Uterus (tissue), 4 donors: ENCODE data around the gene MID1. TPM values are rescaled to one million over a fixed set of nuclear protein-coding genes. Genes with fewer than 3 reads are reported as not detected.

Source experiments
- DNase-seq, 2 donors: peaks; one replicate each; pipeline ENCODE4 v3.0.0-alpha.2; 2019 to 2020
- H3K27ac ChIP-seq, 2 donors: fragments of 200-600 bp; sonication (generic); 1 replicate in 1 of 2; 2 replicates in 1 of 2; pipeline ENCODE4 v1.5.1; 2016 to 2018
- H3K27me3 ChIP-seq, 2 donors: fragments of 200-600 bp; sonication (generic); one replicate each; pipeline ENCODE4 v1.5.1; 2018 to 2019; ENCODE audit warnings: control low read depth in 1 of 2
- H3K36me3 ChIP-seq, 2 donors: fragments of 200-600 bp; sonication (generic); one replicate each; pipeline ENCODE4 v1.5.1; 2019; ENCODE audit warnings: control low read depth in 1 of 2
- H3K4me1 ChIP-seq, 2 donors: fragments of 200-600 bp; sonication (generic); one replicate each; pipeline ENCODE4 v1.5.1; 2018 to 2019; ENCODE audit warnings: control low read depth in 1 of 2
- H3K4me3 ChIP-seq, 2 donors: fragments of 200-600 bp; sonication (generic); 1 replicate in 1 of 2; 2 replicates in 1 of 2; pipeline ENCODE4 v1.5.1; 2018 to 2019; ENCODE audit warnings: mild to moderate bottlenecking in 1 of 2
- H3K9me3 ChIP-seq, 2 donors: fragments of 200-600 bp; sonication (generic); one replicate each; pipeline ENCODE4 v1.5.1; 2019; ENCODE audit warnings: control low read depth in 1 of 2
- POLR2A ChIP-seq, 2 donors: fragments of 450-650 bp; IDR thresholded peaks; one replicate each; pipeline ENCODE4 v1.6.1; 2016; ENCODE audit warnings: antibody characterized with exemption in 2 of 2, mild to moderate bottlenecking in 1 of 2, moderate library complexity in 1 of 2
- intact Hi-C: fragments of 100-400 bp; cut with DNase I; formaldehyde crosslinking; loops from one replicate; pipeline ENCODE4 v1.15.1; 2023; ENCODE audit warnings: low total_unique reads
- small RNA-seq: library from RNA; depleted of rRNA; stranded (forward); fragments of <200 nt; gene quantifications from one replicate; pipeline ENCODE3, GENCODE V24; 2016
- total RNA-seq, 4 donors: library from RNA; depleted of rRNA in 3 of 4; stranded (reverse); fragments of >200 nt in 3 of 4; gene quantifications; one replicate each; pipeline versions ENCODE4 v1.1.0 to v1.2.4, GENCODE V29; 2014 to 2023
- TF ChIP-seq, protein P1 (sequence below), 4 experiments: fragments of 200-600 bp in 2 of 4; fragments of 450-650 bp in 2 of 4; sonication (generic) in 2 of 4; IDR thresholded peaks; one replicate each; pipeline ENCODE4 v1.5.1; 2016 to 2019; ENCODE audit warnings: antibody characterized with exemption in 4 of 4, mild to moderate bottlenecking in 2 of 4, moderate library complexity in 1 of 4
- donor health status: DM: yes; HTN: yes; CAD: no.

MID1 gene
- total RNA-seq, 4 donors from 2014 or later: 9.1 to 29.2 (median 18.8) TPM

DNA sequence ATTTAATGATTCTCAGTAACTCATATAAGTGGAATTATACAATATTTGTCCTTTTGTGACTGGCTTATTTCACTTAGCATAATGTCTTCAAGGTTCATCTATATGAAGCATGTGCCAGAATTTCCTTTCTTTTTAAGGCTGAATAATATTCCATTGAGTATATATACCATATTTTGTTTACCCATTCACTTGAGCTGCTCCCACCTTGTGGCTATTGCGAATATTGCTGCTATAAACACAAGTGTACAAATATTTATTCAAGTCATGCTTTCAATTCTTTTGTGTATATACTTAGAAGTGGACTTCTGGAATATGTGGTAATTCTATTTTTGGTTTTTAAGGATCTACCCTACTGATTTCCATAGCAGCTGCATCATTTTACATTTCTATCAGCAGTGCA, 219.1 kb downstream of the MID1 start:
- Histone ChIP-seq H3K4me1 (no peaks in the 10 kb centered on the region), H3K27me3 (no peaks in the 10 kb centered on the region), H3K4me3 (no peak overlapping the region), H3K9me3 (no peaks in the 10 kb centered on the region), H3K36me3 (no peaks in the 10 kb centered on the region), H3K27ac (no peak overlapping the region)
- DNase-seq: no peak
- TF ChIP-seq, protein P1, sequence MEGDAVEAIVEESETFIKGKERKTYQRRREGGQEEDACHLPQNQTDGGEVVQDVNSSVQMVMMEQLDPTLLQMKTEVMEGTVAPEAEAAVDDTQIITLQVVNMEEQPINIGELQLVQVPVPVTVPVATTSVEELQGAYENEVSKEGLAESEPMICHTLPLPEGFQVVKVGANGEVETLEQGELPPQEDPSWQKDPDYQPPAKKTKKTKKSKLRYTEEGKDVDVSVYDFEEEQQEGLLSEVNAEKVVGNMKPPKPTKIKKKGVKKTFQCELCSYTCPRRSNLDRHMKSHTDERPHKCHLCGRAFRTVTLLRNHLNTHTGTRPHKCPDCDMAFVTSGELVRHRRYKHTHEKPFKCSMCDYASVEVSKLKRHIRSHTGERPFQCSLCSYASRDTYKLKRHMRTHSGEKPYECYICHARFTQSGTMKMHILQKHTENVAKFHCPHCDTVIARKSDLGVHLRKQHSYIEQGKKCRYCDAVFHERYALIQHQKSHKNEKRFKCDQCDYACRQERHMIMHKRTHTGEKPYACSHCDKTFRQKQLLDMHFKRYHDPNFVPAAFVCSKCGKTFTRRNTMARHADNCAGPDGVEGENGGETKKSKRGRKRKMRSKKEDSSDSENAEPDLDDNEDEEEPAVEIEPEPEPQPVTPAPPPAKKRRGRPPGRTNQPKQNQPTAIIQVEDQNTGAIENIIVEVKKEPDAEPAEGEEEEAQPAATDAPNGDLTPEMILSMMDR (IDR thresholded peaks at IDR 0.05): no peak
- no peak for TF ChIP-seq POLR2A (IDR thresholded peaks at IDR 0.05)
- intact Hi-C loops: no loop called here

DNA sequence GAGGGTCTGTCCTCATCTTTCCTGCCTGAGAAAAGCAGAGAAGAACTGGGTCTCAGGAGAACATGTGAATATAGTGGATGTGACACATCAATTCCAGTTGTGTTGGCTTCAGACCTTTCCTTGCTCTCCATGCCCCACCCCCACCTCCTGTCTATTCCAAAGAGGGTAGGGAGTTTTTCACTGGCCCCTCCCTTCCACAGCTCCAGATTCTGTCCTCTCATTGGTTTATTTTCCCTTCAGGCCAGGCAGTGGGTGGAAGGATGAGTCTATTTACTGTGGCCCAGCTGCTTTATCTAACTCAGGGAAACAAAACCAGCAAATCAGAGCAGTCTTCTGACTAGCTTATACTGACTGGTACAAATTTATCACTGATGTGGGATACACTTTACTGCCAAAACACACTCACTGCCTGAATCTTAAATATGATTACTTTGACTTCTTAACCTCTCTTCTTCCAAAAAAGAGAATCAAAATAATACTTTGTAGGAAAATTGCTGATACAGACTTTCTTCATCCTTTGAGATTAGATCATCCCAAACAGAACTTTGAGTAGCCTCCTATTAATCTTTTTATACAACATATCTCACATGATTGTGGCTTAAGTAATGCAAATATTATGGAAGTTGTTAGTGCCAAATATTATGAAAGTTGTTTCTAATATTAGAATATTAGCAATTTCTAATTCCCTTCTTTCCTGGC, 221.2 kb downstream of the MID1 start:
- Histone ChIP-seq H3K4me3 (no peak overlapping the region), H3K4me1 (no peaks in the 10 kb centered on the region), H3K27me3 (no peaks in the 10 kb centered on the region), H3K36me3 (no peaks in the 10 kb centered on the region), H3K9me3 (no peaks in the 10 kb centered on the region), H3K27ac (no peak overlapping the region)
- intact Hi-C loops: no loop called here
- TF ChIP-seq, protein P1 (IDR thresholded peaks at IDR 0.05): no peak
- TF ChIP-seq POLR2A (IDR thresholded peaks at IDR 0.05): no peak
- no peak for DNase-seq

DNA sequence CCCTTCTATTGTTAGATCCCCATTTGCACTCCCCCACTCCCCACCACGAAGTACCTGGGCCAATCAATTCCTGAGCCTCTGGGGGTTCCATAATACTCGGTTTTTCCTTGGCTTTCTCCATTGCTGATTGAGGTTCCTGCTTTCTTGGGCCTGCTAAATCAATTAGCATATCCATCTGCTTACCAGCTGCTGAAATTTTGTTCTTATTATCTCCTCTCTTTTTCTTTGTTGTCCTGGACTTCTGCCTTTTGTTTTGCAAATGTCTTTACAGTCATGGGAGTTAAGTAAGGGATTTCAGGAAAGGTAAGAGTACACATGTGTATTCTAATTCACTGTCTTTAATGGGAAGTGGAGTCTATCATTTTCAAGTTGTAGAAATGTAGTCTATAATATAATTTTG, 222.2 kb downstream of the MID1 start:
- H3K27me3 ChIP-seq: no peaks in the 10 kb centered on the region
- intact Hi-C loops: no loop called here
- H3K4me1 ChIP-seq: no peaks in the 10 kb centered on the region
- H3K36me3 ChIP-seq: no peaks in the 10 kb centered on the region
- no peak overlapping the region for H3K4me3 ChIP-seq
- H3K27ac ChIP-seq: no peak overlapping the region
- TF ChIP-seq POLR2A (IDR thresholded peaks at IDR 0.05): no peak
- TF ChIP-seq, protein P1 (IDR thresholded peaks at IDR 0.05): no peak
- no peaks in the 10 kb centered on the region for H3K9me3 ChIP-seq
- no peak for DNase-seq

DNA sequence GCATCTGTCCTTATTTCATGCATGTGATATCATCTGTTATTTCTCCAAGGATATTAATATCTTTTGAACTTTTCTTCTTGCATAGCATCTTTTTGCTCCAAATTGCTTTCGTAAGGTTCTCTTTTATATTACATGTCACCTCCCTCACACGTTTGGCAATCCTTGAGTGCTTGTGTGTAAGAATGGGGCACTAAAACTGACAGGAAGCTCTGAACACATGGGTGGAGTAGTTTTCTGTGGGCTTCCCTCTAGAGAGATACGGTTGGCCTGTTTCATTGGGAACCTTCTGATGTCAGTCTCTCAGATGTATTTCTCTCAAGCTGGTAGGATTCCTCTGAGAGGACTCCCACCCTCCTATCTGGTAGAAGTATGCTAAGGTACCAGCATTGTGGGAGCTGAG, 223.0 kb downstream of the MID1 start:
- intact Hi-C loops: no loop called here
- no peaks in the 10 kb centered on the region for H3K36me3 ChIP-seq
- H3K4me1 ChIP-seq: no peaks in the 10 kb centered on the region
- no peaks in the 10 kb centered on the region for H3K27me3 ChIP-seq
- H3K27ac ChIP-seq: no peak overlapping the region
- H3K4me3 ChIP-seq: no peak overlapping the region
- no peaks in the 10 kb centered on the region for H3K9me3 ChIP-seq
- DNase-seq: no peak
- no peak for TF ChIP-seq POLR2A (IDR thresholded peaks at IDR 0.05)
- TF ChIP-seq, protein P1 (IDR thresholded peaks at IDR 0.05): no peak

DNA sequence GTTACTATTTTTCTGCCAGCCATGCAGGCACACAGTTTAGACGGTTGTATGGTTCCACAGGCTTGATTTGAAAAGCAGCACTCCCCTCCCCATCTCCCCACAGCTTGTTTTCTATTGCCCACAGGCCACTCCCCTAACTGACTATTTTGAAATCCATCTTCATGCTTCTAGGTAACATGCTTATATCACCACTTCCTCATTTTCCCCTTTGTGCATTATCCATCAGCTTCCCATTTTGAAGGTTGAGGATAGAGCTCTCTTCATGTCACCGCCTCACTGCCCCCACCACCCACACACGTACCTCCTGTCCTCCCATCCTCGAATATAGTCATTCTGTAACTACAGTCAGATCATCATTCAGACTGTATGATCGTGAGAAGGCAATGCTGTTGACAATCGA, 224.7 kb downstream of the MID1 start:
- Histone ChIP-seq H3K27me3 (no peaks in the 10 kb centered on the region), H3K4me3 (no peak overlapping the region), H3K27ac (no peak overlapping the region), H3K36me3 (no peaks in the 10 kb centered on the region), H3K4me1 (no peaks in the 10 kb centered on the region), H3K9me3 (no peaks in the 10 kb centered on the region)
- intact Hi-C loops: no loop called here
- DNase-seq: no peak
- no peak for TF ChIP-seq POLR2A (IDR thresholded peaks at IDR 0.05)
- TF ChIP-seq, protein P1 (IDR thresholded peaks at IDR 0.05): no peak

Small RNA genes lying within 50 kb of the gene (small RNA-seq; reads per million reads assigned to genes)
- gene RNU6-800P: not detected
